GM10266 (cell line): Measurements from ENCODE around the gene ESRRB.

Source experiments
- DNase-seq: peaks from one replicate; pipeline ENCODE4 v3.0.0; 2012; ENCODE audit errors: extremely low spot score
- TF ChIP-seq, protein P1 (sequence below): IDR thresholded peaks from 2 replicates; pipeline ENCODE4 v1.5.1; 2012; ENCODE audit warnings: mild to moderate bottlenecking, low read depth; ENCODE audit not compliant: control insufficient read depth, insufficient read depth; ENCODE audit errors: missing control alignments

Gene ESRRB

DNA sequence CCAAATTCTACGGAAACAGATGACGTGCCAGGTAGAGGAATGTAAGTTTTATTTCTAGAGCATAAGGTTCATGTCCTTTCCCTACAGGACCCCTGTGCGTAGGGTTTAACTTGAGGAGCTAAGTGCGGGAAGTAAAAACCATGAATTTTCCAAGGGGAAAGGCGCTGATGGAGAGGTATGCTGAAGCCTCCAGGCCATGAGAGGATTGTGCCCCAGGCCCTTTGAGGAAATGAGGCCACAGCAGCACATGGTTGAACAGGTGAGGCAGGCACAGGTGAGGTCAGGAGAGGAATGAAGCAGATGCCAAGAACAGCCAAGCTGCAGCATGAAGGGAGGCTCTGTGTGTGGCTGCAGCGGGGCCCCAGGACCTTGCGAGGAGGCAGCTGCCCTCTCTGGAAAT lies 14.7 kb downstream of the ESRRB start:
- TF ChIP-seq, protein P1, sequence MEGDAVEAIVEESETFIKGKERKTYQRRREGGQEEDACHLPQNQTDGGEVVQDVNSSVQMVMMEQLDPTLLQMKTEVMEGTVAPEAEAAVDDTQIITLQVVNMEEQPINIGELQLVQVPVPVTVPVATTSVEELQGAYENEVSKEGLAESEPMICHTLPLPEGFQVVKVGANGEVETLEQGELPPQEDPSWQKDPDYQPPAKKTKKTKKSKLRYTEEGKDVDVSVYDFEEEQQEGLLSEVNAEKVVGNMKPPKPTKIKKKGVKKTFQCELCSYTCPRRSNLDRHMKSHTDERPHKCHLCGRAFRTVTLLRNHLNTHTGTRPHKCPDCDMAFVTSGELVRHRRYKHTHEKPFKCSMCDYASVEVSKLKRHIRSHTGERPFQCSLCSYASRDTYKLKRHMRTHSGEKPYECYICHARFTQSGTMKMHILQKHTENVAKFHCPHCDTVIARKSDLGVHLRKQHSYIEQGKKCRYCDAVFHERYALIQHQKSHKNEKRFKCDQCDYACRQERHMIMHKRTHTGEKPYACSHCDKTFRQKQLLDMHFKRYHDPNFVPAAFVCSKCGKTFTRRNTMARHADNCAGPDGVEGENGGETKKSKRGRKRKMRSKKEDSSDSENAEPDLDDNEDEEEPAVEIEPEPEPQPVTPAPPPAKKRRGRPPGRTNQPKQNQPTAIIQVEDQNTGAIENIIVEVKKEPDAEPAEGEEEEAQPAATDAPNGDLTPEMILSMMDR, result no peak
- no peak for DNase-seq

DNA sequence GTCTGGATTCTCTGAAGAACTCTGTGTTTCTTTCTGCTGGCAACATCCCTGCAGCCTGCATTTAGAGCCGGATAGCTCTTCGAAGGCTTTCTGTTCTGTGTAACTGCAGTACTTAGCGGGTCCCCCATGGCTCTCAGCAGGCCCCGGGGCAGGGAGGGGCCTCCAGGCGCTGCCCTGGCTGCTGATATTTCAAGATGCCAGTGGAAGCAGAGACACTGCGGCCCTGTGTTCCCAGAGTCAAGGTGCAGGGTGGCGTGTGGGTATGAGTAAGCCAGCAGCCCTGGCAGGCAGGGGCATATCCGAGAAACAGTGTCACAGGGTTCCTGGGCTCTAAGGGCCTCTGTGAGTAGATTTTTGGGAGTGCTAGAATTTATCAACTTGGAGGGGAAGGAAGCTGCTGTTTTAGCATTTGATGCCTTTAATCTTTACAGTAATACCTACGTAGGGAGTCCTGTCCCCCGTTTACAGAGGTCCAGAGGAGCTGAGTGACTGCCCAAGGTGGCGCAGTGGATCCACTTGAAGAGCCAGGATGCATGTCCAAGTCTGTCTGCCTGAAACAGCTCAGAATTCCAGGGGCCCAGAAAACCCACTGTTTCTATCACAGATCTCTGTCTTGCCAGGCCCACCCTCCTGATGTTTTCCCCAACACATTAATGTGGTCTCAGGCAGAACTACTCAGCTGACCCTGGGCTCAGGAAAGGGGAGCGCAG lies 16.2 kb downstream of the ESRRB start:
- TF ChIP-seq, protein P1, result no peak
- DNase-seq, result no peak

DNA sequence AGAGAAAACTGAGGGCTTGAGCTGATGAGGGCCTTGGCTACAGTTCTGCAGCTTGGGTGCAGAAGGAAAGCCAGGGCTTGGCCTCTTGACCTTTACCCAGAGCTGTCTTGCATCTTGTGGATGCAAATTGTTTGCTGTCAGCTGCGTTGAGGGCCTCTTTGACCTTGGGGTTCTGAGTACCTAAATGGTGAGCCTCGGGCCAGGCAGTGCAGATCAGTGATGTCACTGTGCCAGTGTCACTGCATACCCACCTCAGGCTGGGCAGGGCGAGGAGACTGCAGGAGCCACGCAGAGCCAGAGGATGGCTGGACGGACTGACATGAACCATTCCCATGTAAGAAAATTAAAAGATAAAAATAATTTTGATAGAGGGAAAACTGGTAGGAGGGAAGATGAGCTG lies 18.6 kb downstream of the ESRRB start:
- DNase-seq, result no peak
- TF ChIP-seq, protein P1, result no peak

DNA sequence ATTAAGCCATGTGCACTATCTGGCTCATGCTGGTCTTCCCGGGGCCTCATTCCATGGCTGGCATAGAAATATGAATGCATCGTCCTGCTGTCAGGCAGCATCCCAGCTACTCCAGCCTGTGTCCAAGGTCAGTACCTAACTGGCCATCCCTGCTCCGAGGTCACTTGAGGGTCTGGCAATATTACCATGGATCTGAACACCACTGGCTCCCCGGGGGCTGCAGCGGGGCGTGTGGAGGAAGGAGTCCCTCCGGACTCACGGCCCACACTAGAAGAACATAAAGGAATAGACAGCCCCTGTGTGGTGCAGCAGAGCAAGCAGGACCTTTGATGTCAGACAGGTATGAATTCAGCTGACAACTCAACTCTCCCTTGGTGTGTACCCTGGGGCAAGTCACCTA lies 19.2 kb downstream of the ESRRB start:
- TF ChIP-seq, protein P1, result no peak
- DNase-seq, result no peak

DNA sequence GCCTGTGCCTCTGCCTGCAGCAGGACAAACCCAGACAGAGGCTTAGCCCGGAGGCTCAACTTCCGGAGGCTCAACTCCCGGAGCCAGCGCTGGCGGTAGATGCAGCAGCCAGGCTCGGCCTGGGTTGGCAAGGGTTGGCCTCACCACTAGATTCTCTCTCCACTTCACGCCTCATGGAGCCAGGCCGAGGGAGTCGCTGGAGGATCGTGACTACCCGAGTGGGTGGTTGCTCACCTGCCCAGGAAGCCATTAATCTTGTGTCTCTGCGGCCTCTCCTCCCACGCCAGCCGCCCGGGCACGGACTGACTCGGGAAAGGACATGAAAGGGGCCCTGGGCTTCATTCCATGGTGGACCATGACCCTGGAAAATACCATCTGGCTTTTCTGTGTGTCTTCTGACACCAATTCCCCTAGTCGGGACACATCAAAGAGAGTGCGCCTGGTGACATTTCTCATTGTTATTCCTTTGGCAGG lies 20.8 kb downstream of the ESRRB start:
- DNase-seq, result no peak
- TF ChIP-seq, protein P1, result no peak

DNA sequence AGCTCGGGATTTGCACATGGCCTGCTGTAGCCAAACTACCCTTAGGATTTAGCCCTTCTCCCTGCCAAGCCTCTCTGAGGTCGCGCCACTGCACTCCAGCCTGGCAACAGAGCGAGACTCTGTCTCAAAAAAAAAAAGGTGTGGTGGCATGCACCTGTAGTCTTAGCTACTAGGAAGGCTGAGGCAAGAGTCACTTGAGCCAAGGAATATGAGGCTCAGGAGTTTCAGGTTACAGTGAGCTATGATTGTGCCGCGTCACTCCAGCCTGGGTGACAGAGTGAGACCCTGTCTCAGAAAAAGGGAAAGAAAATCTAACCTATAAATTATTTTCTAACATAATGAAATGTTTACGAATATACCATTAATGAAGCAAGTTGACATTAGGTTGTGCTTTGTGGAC lies 29.7 kb downstream of the ESRRB start:
- DNase-seq, result no peak
- TF ChIP-seq, protein P1, result no peak

DNA sequence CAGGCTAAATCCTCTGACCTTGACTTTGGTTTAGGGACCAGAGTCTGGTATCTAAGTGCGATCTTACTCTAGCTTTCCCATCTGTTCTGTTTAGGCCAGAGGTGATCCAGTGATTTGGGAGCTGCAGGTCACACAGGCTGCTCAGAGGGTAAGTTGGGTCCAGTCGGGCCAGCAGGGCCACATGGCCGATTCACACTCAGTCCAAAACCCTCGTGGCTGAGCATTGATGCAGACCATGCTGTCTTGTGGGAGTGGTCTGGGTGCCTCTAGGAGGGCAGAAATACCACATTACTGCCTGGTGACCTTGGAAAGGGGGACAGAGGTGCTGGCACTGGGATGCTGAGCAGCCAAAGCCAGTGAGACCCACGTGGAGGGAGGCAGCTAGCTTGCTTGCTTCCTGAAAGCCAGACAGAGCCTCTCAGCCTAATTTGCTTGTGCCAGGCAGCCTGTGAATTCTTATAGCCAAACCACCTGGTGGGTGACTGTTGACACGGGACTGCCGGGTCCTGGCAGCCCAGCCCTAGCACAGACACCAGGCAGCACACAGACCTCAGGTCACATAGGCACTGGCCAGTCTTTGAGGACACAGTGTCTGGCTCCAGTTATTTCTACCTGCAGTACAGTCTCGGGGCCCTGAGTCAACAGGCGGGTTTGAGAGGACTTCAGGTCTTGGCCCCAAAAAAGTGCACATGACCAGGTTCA lies 31.7 kb downstream of the ESRRB start:
- TF ChIP-seq, protein P1, result no peak
- DNase-seq, result no peak
